H9 (cell line): ENCODE measurements around the gene VCX2. TPM values are rescaled to one million over a fixed set of nuclear protein-coding genes. Genes with fewer than 3 reads are reported as not detected.

ENCODE experiments used
- DNase-seq: peaks from one replicate; pipeline ENCODE4 v3.0.0-alpha.2; 2017
- H2AFZ ChIP-seq: one replicate; pipeline ENCODE4 v1.6.1; 2013; ENCODE audit warnings: mild to moderate bottlenecking, low read length, control low read depth, moderate library complexity
- H2AK5ac ChIP-seq: 2 replicates; pipeline ENCODE4 v1.6.1; 2013; ENCODE audit warnings: low read length, control low read depth, mixed read lengths; ENCODE audit not compliant: insufficient read length
- H2BK120ac ChIP-seq: one replicate; pipeline ENCODE4 v1.6.1; 2013; ENCODE audit warnings: low read depth, mild to moderate bottlenecking, low read length, control low read depth, inconsistent platforms; ENCODE audit not compliant: poor library complexity, severe bottlenecking
- H2BK12ac ChIP-seq: 2 replicates; pipeline ENCODE4 v1.6.1; 2013; ENCODE audit warnings: low read length, control low read depth, mixed read lengths, low read depth; ENCODE audit not compliant: insufficient read length
- H2BK15ac ChIP-seq: 2 replicates; pipeline ENCODE4 v1.6.1; 2013; ENCODE audit warnings: low read depth, low read length, control low read depth
- H2BK20ac ChIP-seq: one replicate; pipeline ENCODE4 v1.6.1; 2013; ENCODE audit warnings: low read depth, mild to moderate bottlenecking, low read length, control low read depth, inconsistent platforms; ENCODE audit not compliant: poor library complexity, severe bottlenecking
- H2BK5ac ChIP-seq: 2 replicates; pipeline ENCODE4 v1.6.1; 2013; ENCODE audit warnings: low read length, control low read depth, mixed read lengths; ENCODE audit not compliant: insufficient read length
- H3K14ac ChIP-seq: 2 replicates; pipeline ENCODE4 v1.6.1; 2013; ENCODE audit warnings: low read length, control low read depth; ENCODE audit not compliant: insufficient read depth
- H3K18ac ChIP-seq: 2 replicates; pipeline ENCODE4 v1.6.1; 2013; ENCODE audit warnings: low read depth, mild to moderate bottlenecking, mixed read lengths, low read length, control low read depth; ENCODE audit not compliant: insufficient read length
- H3K23ac ChIP-seq: 2 replicates; pipeline ENCODE4 v1.6.1; 2013; ENCODE audit warnings: low read length, control low read depth, mixed read lengths, low read depth; ENCODE audit not compliant: insufficient read length
- H3K23me2 ChIP-seq: 2 replicates; pipeline ENCODE4 v1.6.1; 2013; ENCODE audit warnings: low read depth, mild to moderate bottlenecking, mixed read lengths, low read length, control low read depth; ENCODE audit not compliant: insufficient read length, poor library complexity, severe bottlenecking
- H3K27ac ChIP-seq: 2 replicates; pipeline ENCODE4 v1.5.1; 2013; ENCODE audit warnings: low read length, control low read depth, mixed read lengths, low read depth; ENCODE audit not compliant: insufficient read length
- H3K27me3 ChIP-seq: 2 replicates; pipeline ENCODE4 v1.6.1; 2013; ENCODE audit warnings: low read length, control low read depth, inconsistent platforms; ENCODE audit not compliant: insufficient read depth
- H3K4ac ChIP-seq: 2 replicates; pipeline ENCODE4 v1.6.1; 2013; ENCODE audit warnings: low read depth, mild to moderate bottlenecking, control low read depth, inconsistent platforms, low read length, moderate library complexity
- H3K4me1 ChIP-seq: 2 replicates; pipeline ENCODE4 v1.6.1; 2013; ENCODE audit warnings: low read length, control low read depth, inconsistent platforms; ENCODE audit not compliant: insufficient read depth
- H3K4me2 ChIP-seq: 2 replicates; pipeline ENCODE4 v1.6.1; 2013; ENCODE audit warnings: low read length, control low read depth, mixed read lengths; ENCODE audit not compliant: insufficient read length, insufficient read depth
- H3K56ac ChIP-seq: 2 replicates; pipeline ENCODE4 v1.6.1; 2013; ENCODE audit warnings: low read depth, mild to moderate bottlenecking, mixed read lengths, low read length, control low read depth; ENCODE audit not compliant: insufficient read length
- H3K79me1 ChIP-seq: 2 replicates; pipeline ENCODE4 v1.6.1; 2013; ENCODE audit warnings: low read depth, mild to moderate bottlenecking, moderate library complexity, low read length, control low read depth, inconsistent platforms; ENCODE audit not compliant: insufficient read depth, poor library complexity, severe bottlenecking
- H3K79me2 ChIP-seq: 2 replicates; pipeline ENCODE4 v1.6.1; 2013; ENCODE audit warnings: low read length, control low read depth, inconsistent platforms; ENCODE audit not compliant: insufficient read depth
- H3K9ac ChIP-seq: 2 replicates; pipeline ENCODE4 v1.6.1; 2013; ENCODE audit warnings: low read length, control low read depth, mixed read lengths; ENCODE audit not compliant: insufficient read length; ENCODE audit errors: extremely low read depth
- H3K9me3 ChIP-seq: one replicate; pipeline ENCODE4 v1.6.1; 2013; ENCODE audit warnings: low read depth, low read length, inconsistent platforms; ENCODE audit not compliant: control insufficient read depth
- H3T11ph ChIP-seq: one replicate; pipeline ENCODE4 v1.6.1; 2013; ENCODE audit warnings: mild to moderate bottlenecking, low read length, control low read depth, inconsistent platforms
- H4K20me1 ChIP-seq: one replicate; pipeline ENCODE4 v1.6.1; 2013; ENCODE audit not compliant: control insufficient read depth, insufficient read length, insufficient read depth
- H4K5ac ChIP-seq: 2 replicates; pipeline ENCODE4 v1.6.1; 2013; ENCODE audit warnings: low read depth, mild to moderate bottlenecking, mixed read lengths, low read length, control low read depth; ENCODE audit not compliant: insufficient read length
- H4K8ac ChIP-seq: replicated peaks from 2 replicates; pipeline ENCODE4 v1.6.1; 2013; ENCODE audit warnings: low read length, control low read depth, mixed read lengths, low read depth; ENCODE audit not compliant: insufficient read length
- H4K91ac ChIP-seq: 2 replicates; pipeline ENCODE4 v1.6.1; 2013; ENCODE audit warnings: low read depth, mild to moderate bottlenecking, moderate library complexity, mixed read lengths, low read length, control low read depth; ENCODE audit not compliant: insufficient read length
- H3K27ac Mint-ChIP-seq, 3 experiments: 2 replicates in 2 of 3; 3 replicates in 1 of 3; pipeline ENCODE4 v1.8.0; 2020 to 2021; ENCODE audit warnings: mixed read lengths in 3 of 3, mild to moderate bottlenecking in 1 of 3, moderate library complexity in 1 of 3
- H3K27me3 Mint-ChIP-seq: 2 replicates; pipeline ENCODE4 v1.8.0; 2021; ENCODE audit warnings: low read depth, mild to moderate bottlenecking, moderate library complexity, mixed read lengths
- H3K36me3 Mint-ChIP-seq, 3 experiments: 2 replicates in 2 of 3; 3 replicates in 1 of 3; pipeline ENCODE4 v1.8.0; 2020 to 2021; ENCODE audit warnings: low read depth in 3 of 3, mixed read lengths in 3 of 3; ENCODE audit not compliant: insufficient read depth in 1 of 3
- H3K4me1 Mint-ChIP-seq, 2 experiments: 2 replicates each; pipeline ENCODE4 v1.8.0; 2020; ENCODE audit warnings: mixed read lengths in 2 of 2
- H3K4me3 Mint-ChIP-seq, 2 experiments: 2 replicates in 1 of 2; 3 replicates in 1 of 2; pipeline ENCODE4 v1.8.0; 2020 to 2021; ENCODE audit warnings: mild to moderate bottlenecking in 2 of 2, mixed read lengths in 2 of 2, moderate library complexity in 1 of 2
- H3K9me3 Mint-ChIP-seq, 2 experiments: 2 replicates in 1 of 2; 3 replicates in 1 of 2; pipeline ENCODE4 v1.8.0; 2020; ENCODE audit warnings: mild to moderate bottlenecking in 2 of 2, mixed read lengths in 2 of 2, moderate library complexity in 1 of 2
- WGBS: extraction: QIAGEN DNeasy Blood & Tissue Kit; methylation state at CpG from one replicate; pipeline ENCODE4 v1.1.7; 2013; ENCODE audit warnings: missing lambda C conversion rate, low lambda C conversion rate, mixed read lengths; ENCODE audit not compliant: insufficient read length; ENCODE audit errors: extremely low coverage; 5-methylcytosine and 5-hydroxymethylcytosine counted together
- total RNA-seq: library from RNA; stranded (reverse); gene quantifications from 2 replicates; pipeline ENCODE4 v1.2.1, GENCODE V29; 2021
- TF ChIP-seq, protein P1 (sequence below): fragments of 200-600 bp; sonication (generic); conservative IDR thresholded peaks from 3 replicates; pipeline ENCODE4 v1.8.0; 2021; ENCODE audit warnings: antibody characterized with exemption, mild to moderate bottlenecking

Gene VCX2
- total RNA-seq, 1 experiment from 2014 or later = not detected

DNA sequence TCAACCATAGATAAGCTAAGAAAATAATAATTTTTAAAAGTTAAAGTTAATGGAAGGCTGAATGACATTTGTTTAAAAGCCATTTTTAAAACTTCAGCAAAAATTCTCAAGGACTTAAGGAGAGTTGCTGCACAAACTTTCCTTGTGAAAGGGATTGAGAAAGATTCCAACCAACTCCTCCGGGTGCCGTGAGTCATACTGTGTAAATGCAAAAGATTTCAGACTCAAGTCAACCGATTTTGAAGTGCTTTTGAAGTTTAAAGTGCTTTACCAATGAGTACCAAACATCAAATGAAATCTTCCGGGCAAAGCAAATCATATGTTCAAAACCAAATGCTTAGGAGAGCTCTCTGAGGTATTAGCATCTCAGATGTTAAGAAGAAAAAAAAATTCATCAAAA is 31.4 kb downstream of the VCX2 start:
- Histone ChIP-seq H3K23me2 (no peaks in the 10 kb centered on the region), H3K14ac (no peak overlapping the region), H3K4ac (no peak overlapping the region), H3T11ph (no peak overlapping the region), H2BK15ac (no peak overlapping the region), H2AFZ (no peak overlapping the region), H3K9ac (no peak overlapping the region), H2AK5ac (no peak overlapping the region), H3K4me2 (no peak overlapping the region), H3K9me3 (no peaks in the 10 kb centered on the region), H4K91ac (no peak overlapping the region), H3K27me3 (no peaks in the 10 kb centered on the region), H3K56ac (no peak overlapping the region), H3K23ac (no peak overlapping the region), H4K5ac (no peak overlapping the region), H3K18ac (no peak overlapping the region), H3K79me1 (no peaks in the 10 kb centered on the region), H2BK120ac (no peak overlapping the region), H3K79me2 (no peaks in the 10 kb centered on the region), H4K20me1 (no peaks in the 10 kb centered on the region), H2BK5ac (no peak overlapping the region), H2BK12ac (no peak overlapping the region), H4K8ac (no peak overlapping the region), H2BK20ac (no peak overlapping the region), H3K27ac (no peak overlapping the region), H3K4me1 (peaks cover 2% of the 10 kb centered on the region; the same call in 1 of the 2 replicates)
- peaks cover 11 to 12% of the 10 kb centered on the region in 2 experiments for H3K4me1 Mint-ChIP-seq
- TF ChIP-seq, protein P1, sequence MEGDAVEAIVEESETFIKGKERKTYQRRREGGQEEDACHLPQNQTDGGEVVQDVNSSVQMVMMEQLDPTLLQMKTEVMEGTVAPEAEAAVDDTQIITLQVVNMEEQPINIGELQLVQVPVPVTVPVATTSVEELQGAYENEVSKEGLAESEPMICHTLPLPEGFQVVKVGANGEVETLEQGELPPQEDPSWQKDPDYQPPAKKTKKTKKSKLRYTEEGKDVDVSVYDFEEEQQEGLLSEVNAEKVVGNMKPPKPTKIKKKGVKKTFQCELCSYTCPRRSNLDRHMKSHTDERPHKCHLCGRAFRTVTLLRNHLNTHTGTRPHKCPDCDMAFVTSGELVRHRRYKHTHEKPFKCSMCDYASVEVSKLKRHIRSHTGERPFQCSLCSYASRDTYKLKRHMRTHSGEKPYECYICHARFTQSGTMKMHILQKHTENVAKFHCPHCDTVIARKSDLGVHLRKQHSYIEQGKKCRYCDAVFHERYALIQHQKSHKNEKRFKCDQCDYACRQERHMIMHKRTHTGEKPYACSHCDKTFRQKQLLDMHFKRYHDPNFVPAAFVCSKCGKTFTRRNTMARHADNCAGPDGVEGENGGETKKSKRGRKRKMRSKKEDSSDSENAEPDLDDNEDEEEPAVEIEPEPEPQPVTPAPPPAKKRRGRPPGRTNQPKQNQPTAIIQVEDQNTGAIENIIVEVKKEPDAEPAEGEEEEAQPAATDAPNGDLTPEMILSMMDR = no peak
- no peak for DNase-seq
- H3K4me3 Mint-ChIP-seq = no peak overlapping the region
- H3K9me3 Mint-ChIP-seq = peaks cover 0 to 4% of the 10 kb centered on the region in 2 experiments; a peak in 2 of 5 replicates
- H3K36me3 Mint-ChIP-seq = peaks cover 0 to 3% (median 1%) of the 10 kb centered on the region in 3 experiments; a peak in 3 of 7 replicates
- no peaks in the 10 kb centered on the region for H3K27me3 Mint-ChIP-seq
- no peak overlapping the region for H3K27ac Mint-ChIP-seq
- no CpG with 5 or more reads among the region's 4 CpGs for WGBS
